Measurements from ENCODE around the gene ARCN1. TPM values are rescaled to one million over a fixed set of nuclear protein-coding genes. Genes with fewer than 3 reads are reported as not detected.

ARCN1 gene
- total RNA-seq, 1 experiment from 2014 or later = 34.4 TPM

GRCh38 chr11:118644496-118644895 is 72.3 kb downstream of the ARCN1 start:
- Histone ChIP-seq H3K4me2 (ENCODE audit: low read depth, low read length, poor library complexity, severe bottlenecking) (no peak overlapping the region), H3K27me3 (ENCODE audit: low read length) (no peaks in the 10 kb centered on the region), H3K9me2 (replicated peaks; ENCODE audit: insufficient read depth, low read length) (no peaks in the 10 kb centered on the region), H3K9me3 (ENCODE audit: low read length) (no peaks in the 10 kb centered on the region), H4K20me1 (ENCODE audit: insufficient read depth, low read depth, low read length) (no peaks in the 10 kb centered on the region), H3K36me3 (ENCODE audit: insufficient read depth, low read length) (no peaks in the 10 kb centered on the region), H3K4me1 (ENCODE audit: low read length) (no peaks in the 10 kb centered on the region), H3K4me3 (ENCODE audit: low read length) (no peak overlapping the region), H3K27ac (ENCODE audit: low read length) (no peak overlapping the region), H3K79me2 (ENCODE audit: low read length) (no peaks in the 10 kb centered on the region), H3K9ac (ENCODE audit: low read length) (no peak overlapping the region), H2AFZ (ENCODE audit: low read length) (no peak overlapping the region)
- no peak for DNase-seq

GRCh38 chr11:118645066-118645715 is 73.0 kb downstream of the ARCN1 start:
- no peaks in the 10 kb centered on the region for H3K79me2 ChIP-seq (ENCODE audit: low read length)
- H4K20me1 ChIP-seq (ENCODE audit: insufficient read depth, low read depth, low read length) = no peaks in the 10 kb centered on the region
- H3K9ac ChIP-seq (ENCODE audit: low read length) = no peak overlapping the region
- no peaks in the 10 kb centered on the region for H3K9me2 ChIP-seq (replicated peaks; ENCODE audit: insufficient read depth, low read length)
- H3K36me3 ChIP-seq (ENCODE audit: insufficient read depth, low read length) = no peaks in the 10 kb centered on the region
- H2AFZ ChIP-seq (ENCODE audit: low read length) = no peak overlapping the region
- H3K27me3 ChIP-seq (ENCODE audit: low read length) = no peaks in the 10 kb centered on the region
- H3K4me2 ChIP-seq (ENCODE audit: low read depth, low read length, poor library complexity, severe bottlenecking) = no peak overlapping the region
- H3K9me3 ChIP-seq (ENCODE audit: low read length) = no peaks in the 10 kb centered on the region
- H3K27ac ChIP-seq (ENCODE audit: low read length) = no peak overlapping the region
- no peak for DNase-seq
- no peak overlapping the region for H3K4me3 ChIP-seq (ENCODE audit: low read length)
- no peaks in the 10 kb centered on the region for H3K4me1 ChIP-seq (ENCODE audit: low read length)

- H3K9me2 ChIP-seq (replicated peaks; ENCODE audit: insufficient read depth, low read length) = no peaks in the 10 kb centered on the region
- H3K4me2 ChIP-seq (ENCODE audit: low read depth, low read length, poor library complexity, severe bottlenecking) = no peak overlapping the region
- H3K79me2 ChIP-seq (ENCODE audit: low read length) = no peaks in the 10 kb centered on the region
- H3K4me3 ChIP-seq (ENCODE audit: low read length) = no peak overlapping the region
- H4K20me1 ChIP-seq (ENCODE audit: insufficient read depth, low read depth, low read length) = no peaks in the 10 kb centered on the region
- H2AFZ ChIP-seq (ENCODE audit: low read length) = no peak overlapping the region
- no peaks in the 10 kb centered on the region for H3K4me1 ChIP-seq (ENCODE audit: low read length)
- H3K9me3 ChIP-seq (ENCODE audit: low read length) = no peaks in the 10 kb centered on the region
- no peaks in the 10 kb centered on the region for H3K27me3 ChIP-seq (ENCODE audit: low read length)
- H3K9ac ChIP-seq (ENCODE audit: low read length) = no peak overlapping the region
- no peak for DNase-seq
- no peaks in the 10 kb centered on the region for H3K36me3 ChIP-seq (ENCODE audit: insufficient read depth, low read length)
- no peak overlapping the region for H3K27ac ChIP-seq (ENCODE audit: low read length)
Measured at GRCh38 chr11:118646393-118646792, 74.2 kb downstream of the ARCN1 start.

- Histone ChIP-seq H3K4me3 (ENCODE audit: low read length) (no peak overlapping the region), H3K4me2 (ENCODE audit: low read depth, low read length, poor library complexity, severe bottlenecking) (no peak overlapping the region), H4K20me1 (ENCODE audit: insufficient read depth, low read depth, low read length) (no peaks in the 10 kb centered on the region)
Measured at GRCh38 chr11:118648291-118648690, 76.1 kb downstream of the ARCN1 start.

GRCh38 chr11:118649941-118650340 is 77.7 kb downstream of the ARCN1 start:
- Histone ChIP-seq H3K9ac (ENCODE audit: low read length) (no peak overlapping the region), H3K36me3 (ENCODE audit: insufficient read depth, low read length) (no peaks in the 10 kb centered on the region), H3K27me3 (ENCODE audit: low read length) (no peaks in the 10 kb centered on the region), H3K4me1 (ENCODE audit: low read length) (no peaks in the 10 kb centered on the region), H3K9me3 (ENCODE audit: low read length) (no peaks in the 10 kb centered on the region), H3K79me2 (ENCODE audit: low read length) (no peaks in the 10 kb centered on the region), H2AFZ (ENCODE audit: low read length) (no peak overlapping the region), H4K20me1 (ENCODE audit: insufficient read depth, low read depth, low read length) (no peaks in the 10 kb centered on the region), H3K4me3 (ENCODE audit: low read length) (no peak overlapping the region), H3K27ac (ENCODE audit: low read length) (no peak overlapping the region), H3K9me2 (replicated peaks; ENCODE audit: insufficient read depth, low read length) (no peaks in the 10 kb centered on the region), H3K4me2 (ENCODE audit: low read depth, low read length, poor library complexity, severe bottlenecking) (no peak overlapping the region)
- DNase-seq = no peak

More at GRCh38 chr11:118648291-118648690, 76.1 kb downstream of the ARCN1 start:
- no peaks in the 10 kb centered on the region for H3K9me3 ChIP-seq (ENCODE audit: low read length)
- H3K4me1 ChIP-seq (ENCODE audit: low read length) = no peaks in the 10 kb centered on the region
- H2AFZ ChIP-seq (ENCODE audit: low read length) = no peak overlapping the region
- H3K9ac ChIP-seq (ENCODE audit: low read length) = no peak overlapping the region
- no peaks in the 10 kb centered on the region for H3K9me2 ChIP-seq (replicated peaks; ENCODE audit: insufficient read depth, low read length)
- H3K27me3 ChIP-seq (ENCODE audit: low read length) = no peaks in the 10 kb centered on the region
- DNase-seq = no peak
- no peaks in the 10 kb centered on the region for H3K36me3 ChIP-seq (ENCODE audit: insufficient read depth, low read length)
- no peak overlapping the region for H3K27ac ChIP-seq (ENCODE audit: low read length)
- H3K79me2 ChIP-seq (ENCODE audit: low read length) = no peaks in the 10 kb centered on the region

- no peaks in the 10 kb centered on the region for H3K4me1 ChIP-seq (ENCODE audit: low read length)
- DNase-seq = no peak
- H4K20me1 ChIP-seq (ENCODE audit: insufficient read depth, low read depth, low read length) = no peaks in the 10 kb centered on the region
- H2AFZ ChIP-seq (ENCODE audit: low read length) = no peak overlapping the region
- no peak overlapping the region for H3K9ac ChIP-seq (ENCODE audit: low read length)
- H3K9me2 ChIP-seq (replicated peaks; ENCODE audit: insufficient read depth, low read length) = no peaks in the 10 kb centered on the region
- no peaks in the 10 kb centered on the region for H3K27me3 ChIP-seq (ENCODE audit: low read length)
- no peaks in the 10 kb centered on the region for H3K9me3 ChIP-seq (ENCODE audit: low read length)
- H3K4me3 ChIP-seq (ENCODE audit: low read length) = no peak overlapping the region
- H3K36me3 ChIP-seq (ENCODE audit: insufficient read depth, low read length) = no peaks in the 10 kb centered on the region
- no peak overlapping the region for H3K4me2 ChIP-seq (ENCODE audit: low read depth, low read length, poor library complexity, severe bottlenecking)
- H3K79me2 ChIP-seq (ENCODE audit: low read length) = no peaks in the 10 kb centered on the region
- no peak overlapping the region for H3K27ac ChIP-seq (ENCODE audit: low read length)
Measured at GRCh38 chr11:118650366-118650765, 78.2 kb downstream of the ARCN1 start.

GRCh38 chr11:118651820-118652219 is 79.6 kb downstream of the ARCN1 start:
- no peaks in the 10 kb centered on the region for H3K27me3 ChIP-seq (ENCODE audit: low read length)
- H3K4me2 ChIP-seq (ENCODE audit: low read depth, low read length, poor library complexity, severe bottlenecking) = no peak overlapping the region
- H3K4me1 ChIP-seq (ENCODE audit: low read length) = no peaks in the 10 kb centered on the region
- H3K4me3 ChIP-seq (ENCODE audit: low read length) = no peak overlapping the region
- no peak for DNase-seq
- no peaks in the 10 kb centered on the region for H4K20me1 ChIP-seq (ENCODE audit: insufficient read depth, low read depth, low read length)
- no peak overlapping the region for H3K9ac ChIP-seq (ENCODE audit: low read length)
- H3K9me3 ChIP-seq (ENCODE audit: low read length) = no peaks in the 10 kb centered on the region
- no peak overlapping the region for H3K27ac ChIP-seq (ENCODE audit: low read length)
- no peaks in the 10 kb centered on the region for H3K79me2 ChIP-seq (ENCODE audit: low read length)
- H2AFZ ChIP-seq (ENCODE audit: low read length) = no peak overlapping the region
- no peaks in the 10 kb centered on the region for H3K9me2 ChIP-seq (replicated peaks; ENCODE audit: insufficient read depth, low read length)
- H3K36me3 ChIP-seq (ENCODE audit: insufficient read depth, low read length) = no peaks in the 10 kb centered on the region
